ENCODE data around the gene TRIM17. TPM values are rescaled to one million over a fixed set of nuclear protein-coding genes. Genes with fewer than 3 reads are reported as not detected.

The TRIM17 gene
- polyA plus RNA-seq, 1 donor from 2014 or later = 0.14 TPM

DNA sequence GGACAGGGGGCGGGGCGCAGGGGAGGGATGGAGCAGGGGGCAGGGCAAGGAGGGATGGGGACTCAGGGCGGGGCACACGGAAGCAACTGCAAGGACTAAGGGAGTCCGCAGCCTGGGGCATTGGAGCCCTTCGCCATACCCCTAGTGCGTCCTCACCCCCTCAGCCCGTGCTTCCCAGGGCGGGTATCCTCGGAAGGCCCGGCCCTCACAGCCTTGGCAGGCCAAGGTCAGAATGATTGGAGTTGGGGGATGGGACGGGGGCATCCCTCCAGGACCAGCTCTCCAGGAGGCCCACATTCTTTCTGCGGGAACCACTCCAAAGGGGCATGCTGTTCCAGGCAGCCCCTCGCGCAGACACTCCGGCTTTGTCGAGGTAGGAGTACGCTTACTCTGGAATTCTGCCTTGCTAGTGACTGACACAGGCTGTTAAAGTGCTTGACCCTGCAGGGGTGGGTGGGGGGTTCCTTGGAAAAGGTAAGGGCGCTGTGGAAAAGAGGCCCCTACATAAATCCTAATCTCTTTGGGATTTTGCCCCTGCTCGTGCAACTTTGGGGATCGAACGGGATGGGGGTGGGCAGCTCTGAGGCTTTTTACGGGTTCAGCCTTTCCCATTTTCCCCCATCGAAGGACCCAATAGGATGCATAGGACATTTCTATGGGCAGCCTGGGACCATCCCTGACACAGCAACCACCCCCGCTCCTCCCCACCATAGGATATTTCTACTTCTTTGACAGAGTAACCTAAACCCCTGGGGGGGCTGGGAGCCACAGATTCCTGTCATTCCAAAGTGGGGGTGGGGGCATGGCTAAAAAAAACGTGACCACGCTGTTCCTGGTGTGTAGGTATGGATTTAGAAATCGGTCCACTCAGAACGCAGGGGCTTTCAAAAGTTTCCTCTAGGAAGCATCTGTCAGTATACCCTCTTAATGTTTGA lies 9.3 kb downstream of the TRIM17 start:
- Histone ChIP-seq H3K9ac (ENCODE audit: low read length) (peak overlapping the region; percentile 79), H4K20me1 (ENCODE audit: insufficient read depth) (no peaks in the 10 kb centered on the region), H3F3A (ENCODE audit: insufficient read depth, low read length, poor library complexity, severe bottlenecking) (no peaks in the 10 kb centered on the region), H3K79me2 (replicated peaks; ENCODE audit: insufficient read depth, low read length) (peaks cover 28% of the 10 kb centered on the region), H2AFZ (ENCODE audit: low read depth, low read length) (peak overlapping the region; percentile 69), H3K27me3 (ENCODE audit: insufficient read depth, low read depth, low read length) (no peaks in the 10 kb centered on the region), H3K4me2 (ENCODE audit: low read length) (peak overlapping the region; percentile 89), H3K36me3 (ENCODE audit: insufficient read depth, low read length) (no peaks in the 10 kb centered on the region), H3K4me3 (ENCODE audit: low read length) (peak overlapping the region; percentile 95), H3K27ac (ENCODE audit: low read length) (peak overlapping the region; percentile 51), H3K9me2 (ENCODE audit: insufficient read depth, low read length) (no peaks in the 10 kb centered on the region), H3K9me3 (ENCODE audit: low read length) (no peaks in the 10 kb centered on the region)
- TF ChIP-seq EZH2 (IDR thresholded peaks at IDR 0.05; ENCODE audit: borderline replicate concordance, insufficient read depth, low read length, poor library complexity, severe bottlenecking) (no peak), SMC3 (conservative IDR thresholded peaks at IDR 0.05; ENCODE audit: poor library complexity) (no peak), EP300 (conservative IDR thresholded peaks at IDR 0.05; ENCODE audit: poor library complexity, severe bottlenecking) (no peak), RAD21 (conservative IDR thresholded peaks at IDR 0.05) (peak; percentile 10)
- TF ChIP-seq, protein P1, sequence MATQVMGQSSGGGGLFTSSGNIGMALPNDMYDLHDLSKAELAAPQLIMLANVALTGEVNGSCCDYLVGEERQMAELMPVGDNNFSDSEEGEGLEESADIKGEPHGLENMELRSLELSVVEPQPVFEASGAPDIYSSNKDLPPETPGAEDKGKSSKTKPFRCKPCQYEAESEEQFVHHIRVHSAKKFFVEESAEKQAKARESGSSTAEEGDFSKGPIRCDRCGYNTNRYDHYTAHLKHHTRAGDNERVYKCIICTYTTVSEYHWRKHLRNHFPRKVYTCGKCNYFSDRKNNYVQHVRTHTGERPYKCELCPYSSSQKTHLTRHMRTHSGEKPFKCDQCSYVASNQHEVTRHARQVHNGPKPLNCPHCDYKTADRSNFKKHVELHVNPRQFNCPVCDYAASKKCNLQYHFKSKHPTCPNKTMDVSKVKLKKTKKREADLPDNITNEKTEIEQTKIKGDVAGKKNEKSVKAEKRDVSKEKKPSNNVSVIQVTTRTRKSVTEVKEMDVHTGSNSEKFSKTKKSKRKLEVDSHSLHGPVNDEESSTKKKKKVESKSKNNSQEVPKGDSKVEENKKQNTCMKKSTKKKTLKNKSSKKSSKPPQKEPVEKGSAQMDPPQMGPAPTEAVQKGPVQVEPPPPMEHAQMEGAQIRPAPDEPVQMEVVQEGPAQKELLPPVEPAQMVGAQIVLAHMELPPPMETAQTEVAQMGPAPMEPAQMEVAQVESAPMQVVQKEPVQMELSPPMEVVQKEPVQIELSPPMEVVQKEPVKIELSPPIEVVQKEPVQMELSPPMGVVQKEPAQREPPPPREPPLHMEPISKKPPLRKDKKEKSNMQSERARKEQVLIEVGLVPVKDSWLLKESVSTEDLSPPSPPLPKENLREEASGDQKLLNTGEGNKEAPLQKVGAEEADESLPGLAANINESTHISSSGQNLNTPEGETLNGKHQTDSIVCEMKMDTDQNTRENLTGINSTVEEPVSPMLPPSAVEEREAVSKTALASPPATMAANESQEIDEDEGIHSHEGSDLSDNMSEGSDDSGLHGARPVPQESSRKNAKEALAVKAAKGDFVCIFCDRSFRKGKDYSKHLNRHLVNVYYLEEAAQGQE (IDR thresholded peaks at IDR 0.05; ENCODE audit: borderline replicate concordance) = no peak
- TF ChIP-seq, protein P2, sequence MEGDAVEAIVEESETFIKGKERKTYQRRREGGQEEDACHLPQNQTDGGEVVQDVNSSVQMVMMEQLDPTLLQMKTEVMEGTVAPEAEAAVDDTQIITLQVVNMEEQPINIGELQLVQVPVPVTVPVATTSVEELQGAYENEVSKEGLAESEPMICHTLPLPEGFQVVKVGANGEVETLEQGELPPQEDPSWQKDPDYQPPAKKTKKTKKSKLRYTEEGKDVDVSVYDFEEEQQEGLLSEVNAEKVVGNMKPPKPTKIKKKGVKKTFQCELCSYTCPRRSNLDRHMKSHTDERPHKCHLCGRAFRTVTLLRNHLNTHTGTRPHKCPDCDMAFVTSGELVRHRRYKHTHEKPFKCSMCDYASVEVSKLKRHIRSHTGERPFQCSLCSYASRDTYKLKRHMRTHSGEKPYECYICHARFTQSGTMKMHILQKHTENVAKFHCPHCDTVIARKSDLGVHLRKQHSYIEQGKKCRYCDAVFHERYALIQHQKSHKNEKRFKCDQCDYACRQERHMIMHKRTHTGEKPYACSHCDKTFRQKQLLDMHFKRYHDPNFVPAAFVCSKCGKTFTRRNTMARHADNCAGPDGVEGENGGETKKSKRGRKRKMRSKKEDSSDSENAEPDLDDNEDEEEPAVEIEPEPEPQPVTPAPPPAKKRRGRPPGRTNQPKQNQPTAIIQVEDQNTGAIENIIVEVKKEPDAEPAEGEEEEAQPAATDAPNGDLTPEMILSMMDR (IDR thresholded peaks at IDR 0.05; ENCODE audit: poor library complexity, severe bottlenecking) = no peak

DNA sequence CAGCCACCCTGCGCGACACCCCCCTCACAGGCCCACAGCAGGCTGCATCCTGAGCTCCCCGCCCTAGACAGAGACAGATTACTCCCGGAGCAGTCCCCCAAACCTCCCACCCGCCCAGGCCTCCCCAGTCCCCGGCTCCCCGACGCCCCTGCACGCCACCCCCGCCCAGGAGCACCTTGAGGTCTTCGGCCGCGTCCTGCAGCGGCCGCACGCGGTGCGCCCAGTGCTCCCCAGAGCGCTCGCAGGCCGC lies 10.8 kb downstream of the TRIM17 start:
- no peaks in the 10 kb centered on the region for H3K9me2 ChIP-seq (ENCODE audit: insufficient read depth, low read length)
- no peaks in the 10 kb centered on the region for H3K9me3 ChIP-seq (ENCODE audit: low read length)
- peak overlapping the region; percentile 95 for H3K4me3 ChIP-seq (ENCODE audit: low read length)
- H3K27ac ChIP-seq (ENCODE audit: low read length) = peak overlapping the region; percentile 24
- TF ChIP-seq RAD21 (conservative IDR thresholded peaks at IDR 0.05) (no peak), EZH2 (IDR thresholded peaks at IDR 0.05; ENCODE audit: borderline replicate concordance, insufficient read depth, low read length, poor library complexity, severe bottlenecking) (no peak), POLR2AphosphoS5 (IDR thresholded peaks at IDR 0.05) (no peak), MXI1 (conservative IDR thresholded peaks at IDR 0.05; ENCODE audit: poor library complexity, severe bottlenecking) (no peak), SMC3 (conservative IDR thresholded peaks at IDR 0.05; ENCODE audit: poor library complexity) (no peak), EP300 (conservative IDR thresholded peaks at IDR 0.05; ENCODE audit: poor library complexity, severe bottlenecking) (no peak), TAF1 (IDR thresholded peaks at IDR 0.05; ENCODE audit: low read depth) (no peak)
- TF ChIP-seq, protein P2 (IDR thresholded peaks at IDR 0.05; ENCODE audit: poor library complexity, severe bottlenecking) = no peak
- TF ChIP-seq, protein P1 (IDR thresholded peaks at IDR 0.05; ENCODE audit: borderline replicate concordance) = no peak
- H2AFZ ChIP-seq (ENCODE audit: low read depth, low read length) = no peak overlapping the region
- no peaks in the 10 kb centered on the region for H3K36me3 ChIP-seq (ENCODE audit: insufficient read depth, low read length)
- H4K20me1 ChIP-seq (ENCODE audit: insufficient read depth) = no peaks in the 10 kb centered on the region
- peaks cover 28% of the 10 kb centered on the region for H3K79me2 ChIP-seq (replicated peaks; ENCODE audit: insufficient read depth, low read length)
- no peaks in the 10 kb centered on the region for H3F3A ChIP-seq (ENCODE audit: insufficient read depth, low read length, poor library complexity, severe bottlenecking)
- no peaks in the 10 kb centered on the region for H3K27me3 ChIP-seq (ENCODE audit: insufficient read depth, low read depth, low read length)
- H3K9ac ChIP-seq (ENCODE audit: low read length) = peak overlapping the region; percentile 79
- H3K4me2 ChIP-seq (ENCODE audit: low read length) = peak overlapping the region; percentile 94
